Activated CD8-positive, alpha-beta memory T cell treated with anti-CD3 and anti-CD28 coated beads, Interleukin-2, amount 50 U/mL, for 4 hours (primary cell): ENCODE measurements around the gene IFT88.
A peak's percentile ranks its signal among the peaks of the same experiment; 100 is the strongest.

Source experiments
- DNase-seq: peaks from one replicate; pipeline ENCODE4 v3.0.0-alpha.2; 2020

The IFT88 gene

DNA sequence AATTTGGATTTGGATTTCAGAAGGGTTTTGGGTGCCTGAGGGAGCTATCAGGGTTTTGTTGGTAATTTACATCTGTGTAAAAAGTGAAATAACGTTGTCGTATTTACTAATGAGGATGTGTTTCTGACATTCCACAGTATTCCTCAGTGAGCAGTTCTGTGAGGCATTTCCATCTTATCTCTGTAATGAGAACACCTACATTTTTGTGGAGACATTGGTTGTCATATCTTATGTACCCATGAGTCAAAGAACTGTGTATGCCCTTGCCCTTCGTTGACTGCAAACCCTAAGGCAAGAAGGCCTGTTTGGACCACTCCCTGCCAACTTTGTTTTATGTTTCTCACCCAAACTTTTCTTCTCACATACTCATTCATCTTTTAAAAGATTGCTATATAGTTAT lies 122.3 kb downstream of the IFT88 start:
- DNase-seq: no peak

DNA sequence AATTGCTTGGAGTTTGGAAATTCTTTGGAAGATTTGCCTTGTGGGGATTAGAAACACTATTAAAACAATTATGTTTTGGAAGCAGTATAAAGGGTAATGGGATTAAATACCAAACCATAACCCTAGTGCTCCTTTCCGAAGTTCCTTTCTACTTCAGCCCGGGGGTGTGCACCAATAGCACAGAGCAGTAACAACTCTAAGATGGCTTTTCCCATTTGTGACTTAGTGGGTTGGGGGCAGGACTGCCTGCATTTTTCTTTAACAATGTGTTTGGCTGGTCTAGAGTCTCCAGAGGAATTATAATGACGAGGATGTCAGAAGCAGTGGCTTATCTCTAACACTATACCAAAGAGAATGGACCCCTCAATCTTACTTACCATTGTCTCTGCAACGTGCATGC lies 124.7 kb downstream of the IFT88 start:
- no peak for DNase-seq

DNA sequence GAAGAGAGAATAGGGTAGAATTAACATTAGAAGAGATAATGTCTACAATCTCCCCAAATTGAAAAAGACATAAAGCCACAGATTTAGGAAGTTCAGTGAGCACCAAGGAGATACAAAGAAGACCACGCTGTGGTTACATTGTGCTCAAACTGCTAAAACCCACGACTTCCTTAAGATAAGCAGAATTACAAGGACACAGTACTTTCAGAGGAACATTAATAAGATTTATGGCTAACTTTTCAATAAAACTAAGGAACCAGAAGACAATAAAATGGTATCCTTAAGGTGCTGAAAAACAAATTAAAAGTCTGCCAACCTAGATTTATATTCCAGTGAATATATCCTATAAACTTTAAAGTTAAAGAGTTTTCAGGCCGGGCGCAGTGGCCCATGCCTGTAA lies 129.1 kb downstream of the IFT88 start:
- DNase-seq: no peak

DNA sequence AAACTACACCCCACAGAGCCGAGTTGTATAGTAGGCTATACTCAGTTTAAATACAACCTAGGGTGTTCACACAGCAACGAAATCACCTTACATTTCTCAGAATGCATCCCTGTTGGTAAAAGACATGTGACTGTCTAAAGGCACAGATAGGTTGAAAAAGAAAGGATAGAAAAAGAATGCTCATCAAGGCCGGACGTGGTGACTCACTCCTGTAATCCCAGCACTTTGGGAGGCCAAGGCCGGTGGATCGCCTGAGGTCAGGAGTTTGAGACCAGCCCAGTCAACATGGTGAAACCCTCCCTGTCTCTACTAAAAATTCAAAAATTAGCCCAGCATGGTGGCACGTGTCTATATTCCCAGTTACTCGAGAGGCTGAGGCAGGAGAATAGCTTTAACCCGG lies 132.8 kb downstream of the IFT88 start:
- no peak for DNase-seq

DNA sequence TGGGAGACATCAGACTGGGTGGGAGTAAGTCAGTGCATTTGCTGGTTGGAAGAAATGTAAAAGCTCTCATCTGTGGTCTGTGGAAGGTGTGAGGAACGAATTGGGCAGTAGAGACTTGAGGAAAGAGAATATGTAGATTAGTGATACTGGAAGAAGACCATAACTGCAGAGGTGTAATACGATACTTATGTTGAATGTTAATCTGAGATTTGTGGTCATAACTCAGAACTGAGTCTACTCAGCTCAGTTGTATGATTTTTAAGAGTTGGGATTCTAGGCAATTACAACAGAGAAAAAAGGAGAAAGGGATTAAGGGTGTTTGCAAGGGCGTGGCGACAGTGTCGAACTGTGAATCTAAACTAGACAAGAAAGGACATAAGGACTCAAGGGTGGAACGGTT lies 133.3 kb downstream of the IFT88 start:
- no peak for DNase-seq

DNA sequence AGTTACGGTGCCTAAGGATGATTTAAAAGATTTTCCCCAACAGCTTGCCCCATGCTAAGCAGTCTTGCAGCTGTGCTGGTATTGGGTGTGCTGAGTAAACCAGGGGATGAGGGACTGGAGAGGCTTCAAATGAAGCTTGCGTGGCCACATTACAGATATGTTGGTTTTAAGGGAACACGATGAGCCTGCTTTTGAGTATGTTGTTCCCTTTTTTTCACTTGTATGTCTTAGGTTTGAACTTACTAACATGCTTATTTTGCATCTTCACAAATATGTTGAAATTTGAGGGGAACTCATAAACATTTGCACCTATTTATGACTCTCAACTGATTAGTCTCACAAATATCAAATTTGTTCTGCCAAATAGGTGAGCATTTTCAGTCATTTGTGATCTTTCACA lies 134.5 kb downstream of the IFT88 start:
- no peak for DNase-seq

DNA sequence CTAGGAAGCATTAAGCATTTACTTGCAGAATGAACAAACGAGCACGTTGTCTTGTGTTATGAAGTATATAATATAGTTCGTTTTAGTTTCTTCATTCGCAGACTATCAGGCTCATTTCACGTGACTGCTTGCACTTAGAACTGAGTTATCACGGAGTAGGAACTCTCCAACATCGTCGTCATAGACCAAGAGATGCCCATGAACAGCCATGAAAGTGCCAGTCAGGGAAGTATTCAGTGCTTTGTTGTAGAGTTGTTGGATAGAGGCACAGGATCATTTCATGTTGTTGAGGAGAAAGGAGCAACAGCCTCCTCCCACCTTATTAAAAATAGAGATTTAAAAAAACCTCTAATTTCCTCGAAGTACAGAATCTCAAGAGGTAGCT lies 135.6 kb downstream of the IFT88 start:
- DNase-seq: no peak

DNA sequence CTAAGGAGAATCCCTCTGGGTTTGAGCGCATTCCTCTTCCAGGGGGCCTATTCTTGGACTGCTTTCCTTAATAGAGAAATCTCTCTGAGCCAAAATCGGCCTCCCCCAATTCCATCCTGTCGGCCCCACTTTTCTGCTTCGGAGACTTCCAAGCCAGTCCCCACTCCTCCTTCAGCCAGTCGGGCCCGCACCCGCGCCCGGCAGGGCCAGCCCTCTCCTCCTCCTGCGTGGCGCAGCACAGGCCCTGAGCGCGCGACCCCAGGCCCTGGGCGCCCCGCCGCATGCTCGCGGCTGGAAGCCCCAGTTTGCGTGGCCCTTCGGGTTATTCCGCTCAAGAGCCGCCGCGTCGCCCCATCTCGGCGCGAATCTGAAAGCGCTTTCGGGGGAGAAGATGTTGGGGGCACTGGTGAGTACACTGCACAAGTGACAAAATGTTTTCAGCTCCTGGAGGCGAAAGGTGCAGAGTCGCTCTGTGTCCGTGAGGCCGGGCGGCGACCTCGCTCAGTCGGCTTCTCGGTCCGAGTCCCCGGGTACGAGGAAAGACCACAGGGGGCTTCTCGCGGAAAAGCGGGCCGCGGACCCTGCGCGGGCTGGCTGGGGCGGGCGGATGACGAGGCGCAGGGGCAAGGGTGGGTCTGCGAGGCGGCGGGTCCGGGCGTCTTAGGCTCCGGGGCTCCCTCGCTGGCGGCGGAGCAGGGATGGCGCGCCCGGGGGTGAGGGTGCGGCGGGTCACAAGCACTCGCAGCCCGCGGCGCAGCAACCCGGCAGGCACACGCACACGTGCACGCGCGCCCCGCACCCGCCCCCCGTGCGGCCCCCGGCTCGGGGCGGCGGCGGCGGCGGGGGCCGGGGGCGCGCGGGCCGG lies 136.2 kb downstream of the IFT88 start, which contains the start of gene IL17D:
IL17D (plus strand) TSS at position 785 of the 865 bp plus-strand sequence. CDS start 303 bp downstream, outside the sequence.
- DNase-seq: peak; percentile 56

DNA sequence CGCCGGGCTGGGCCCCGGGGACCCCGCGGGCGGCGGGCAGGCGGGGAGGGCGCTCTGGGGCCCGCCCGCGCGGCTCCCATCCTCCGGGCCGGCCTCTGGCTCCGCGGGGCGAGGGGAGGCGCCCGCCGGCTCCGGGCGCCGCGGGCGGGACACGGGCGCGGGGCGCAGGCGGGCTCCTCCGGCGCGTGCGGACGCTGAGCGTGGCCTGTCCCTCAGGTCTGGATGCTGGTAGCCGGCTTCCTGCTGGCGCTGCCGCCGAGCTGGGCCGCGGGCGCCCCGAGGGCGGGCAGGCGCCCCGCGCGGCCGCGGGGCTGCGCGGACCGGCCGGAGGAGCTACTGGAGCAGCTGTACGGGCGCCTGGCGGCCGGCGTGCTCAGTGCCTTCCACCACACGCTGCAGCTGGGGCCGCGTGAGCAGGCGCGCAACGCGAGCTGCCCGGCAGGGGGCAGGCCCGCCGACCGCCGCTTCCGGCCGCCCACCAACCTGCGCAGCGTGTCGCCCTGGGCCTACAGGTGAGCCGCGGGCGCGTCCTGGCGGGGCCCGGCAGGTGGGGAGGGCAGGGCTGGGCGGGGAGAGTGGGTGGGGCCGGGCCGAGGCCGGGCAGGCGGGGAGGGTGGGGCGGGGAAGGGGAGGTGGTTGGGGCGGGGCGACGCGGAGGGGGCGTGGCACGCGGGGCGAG lies 137.0 kb downstream of the IFT88 start:
- peak; percentile 75 for DNase-seq

DNA sequence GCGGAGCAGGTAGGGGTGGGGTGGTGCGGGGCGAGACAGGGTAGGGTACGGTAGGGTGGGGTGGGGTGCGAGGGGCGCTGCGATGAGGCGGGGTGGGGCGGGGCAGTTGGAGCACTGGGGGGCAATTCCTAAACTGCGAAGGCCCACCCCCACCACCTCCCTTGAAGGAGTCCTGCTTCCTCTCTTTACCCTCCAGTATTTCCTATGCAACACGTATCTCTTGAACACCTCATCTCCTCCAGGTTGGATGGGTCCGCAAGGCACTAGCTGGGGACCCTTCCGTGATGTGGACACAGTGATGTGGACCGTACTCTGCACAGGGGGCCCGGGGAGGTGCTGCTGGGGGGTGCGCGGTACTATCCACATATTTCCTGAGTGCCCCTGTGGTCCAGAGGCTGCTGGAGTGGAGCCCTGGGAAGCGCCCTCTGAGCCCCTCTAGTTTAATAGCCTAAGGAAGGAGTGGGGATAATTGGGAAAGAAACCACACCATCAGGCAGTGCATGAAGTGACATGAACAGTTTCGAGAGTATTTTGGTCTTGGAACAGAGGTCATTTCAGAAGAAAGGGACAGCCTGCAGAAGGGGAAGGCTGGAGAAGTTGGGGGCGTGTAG lies 137.6 kb downstream of the IFT88 start:
- DNase-seq: no peak

DNA sequence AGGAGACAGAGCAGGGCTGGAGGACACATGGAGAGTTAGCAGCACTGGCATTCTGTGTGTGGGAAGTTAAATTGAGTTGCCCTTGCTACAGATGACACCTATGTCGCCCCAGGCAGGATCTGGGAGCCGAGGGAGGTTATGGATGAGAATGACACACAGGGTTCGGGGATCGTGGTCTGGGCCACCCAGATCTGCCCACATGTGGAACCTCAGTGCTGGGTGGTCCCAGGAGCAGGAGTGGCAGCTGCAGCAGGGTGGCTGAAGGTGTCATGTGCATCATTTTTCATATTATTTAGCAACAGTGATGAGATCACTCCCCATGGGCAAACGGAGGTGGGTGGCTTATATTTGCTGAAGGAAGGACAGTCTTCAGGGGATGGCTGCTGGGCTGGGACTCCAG lies 139.7 kb downstream of the IFT88 start:
- no peak for DNase-seq

DNA sequence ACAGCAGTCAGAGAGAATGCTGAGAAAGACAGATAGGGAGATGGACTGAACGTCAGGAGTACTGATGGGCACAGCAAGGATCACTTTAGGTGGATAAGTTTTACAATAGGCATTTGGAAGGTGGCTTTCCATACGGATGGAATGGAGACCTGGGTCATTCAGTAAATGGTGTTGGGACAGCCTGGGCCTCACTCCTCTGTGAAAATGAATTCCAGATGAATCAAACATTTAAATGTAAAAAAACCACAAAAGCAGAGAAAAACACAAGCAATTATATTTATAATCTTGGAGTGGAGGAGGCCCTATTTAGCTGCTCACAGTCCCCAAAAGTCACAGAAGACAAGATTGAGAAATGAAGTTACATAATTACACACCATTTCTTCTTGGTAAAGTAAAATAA lies 141.3 kb downstream of the IFT88 start:
- DNase-seq: no peak

DNA sequence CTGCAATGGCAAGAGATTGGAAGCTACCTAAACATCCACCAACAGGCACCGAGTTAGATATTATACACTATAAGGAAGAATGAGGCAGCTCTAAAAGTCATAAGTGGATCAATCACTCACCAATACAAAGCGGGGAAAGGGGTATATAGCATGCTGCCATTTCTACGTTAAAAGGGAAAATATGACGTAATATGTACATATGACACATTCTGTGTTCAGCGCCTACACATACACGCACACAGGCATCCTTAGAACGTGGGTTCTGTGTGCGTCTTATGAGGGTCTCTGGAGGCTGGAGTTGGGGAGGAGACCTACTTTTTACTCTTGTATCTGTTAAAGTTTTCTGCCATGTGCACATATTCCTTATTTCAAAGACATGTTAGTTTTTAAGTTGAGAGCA lies 142.4 kb downstream of the IFT88 start:
- no peak for DNase-seq

DNA sequence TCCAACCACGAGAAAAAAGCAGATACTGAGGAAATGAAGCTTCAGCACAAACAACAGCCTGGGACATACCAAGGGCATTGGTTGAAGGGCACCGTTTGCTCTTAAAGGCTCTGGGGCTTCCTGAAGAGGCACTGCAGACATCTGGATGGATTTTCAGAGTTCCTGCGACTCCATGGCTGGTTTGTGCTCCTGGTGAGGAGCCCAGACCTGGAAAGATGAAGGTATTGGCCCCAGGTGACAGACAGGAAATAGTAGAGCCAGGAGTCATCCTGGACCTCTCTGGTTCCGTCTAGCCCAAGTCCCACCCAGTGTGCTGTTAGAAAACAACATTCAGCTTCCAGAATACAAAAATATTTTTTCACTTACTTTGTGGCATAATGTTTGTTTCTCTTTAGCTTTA lies 142.8 kb downstream of the IFT88 start:
- DNase-seq: no peak

DNA sequence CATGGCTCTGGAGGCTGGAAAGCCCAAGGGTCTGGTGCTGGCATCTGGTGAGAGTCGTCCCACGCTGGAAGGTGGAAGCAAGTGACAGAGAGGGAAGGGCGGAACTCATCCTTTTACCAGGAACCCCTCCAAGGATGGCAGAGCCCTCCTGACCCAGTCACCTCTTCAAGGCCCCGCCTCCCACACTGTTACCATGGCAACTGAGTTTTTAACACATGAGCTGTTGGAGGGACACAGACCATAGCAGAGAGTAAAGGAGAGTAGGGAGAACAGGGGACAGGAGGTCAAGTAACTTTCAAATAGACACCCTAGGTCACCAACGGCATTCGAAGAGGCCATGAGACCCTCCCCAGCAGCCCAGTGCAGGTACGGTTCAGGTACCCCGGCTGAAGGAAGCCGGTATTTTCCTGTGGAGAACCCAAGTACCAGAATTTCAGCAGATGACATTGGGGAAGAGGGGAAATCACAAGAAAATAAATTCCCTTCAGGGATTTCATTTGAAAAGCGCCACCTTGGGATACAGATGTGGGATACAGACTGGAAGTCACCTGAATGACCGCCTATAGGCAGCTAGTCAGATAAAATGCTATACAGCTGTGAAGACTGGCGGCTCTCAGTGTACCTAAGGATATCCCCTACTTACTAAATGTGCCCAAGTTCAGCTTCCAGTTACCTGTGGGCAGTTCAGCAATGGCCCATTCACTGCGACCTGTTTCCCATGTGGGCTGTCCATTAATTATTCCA lies 144.5 kb downstream of the IFT88 start:
- no peak for DNase-seq

DNA sequence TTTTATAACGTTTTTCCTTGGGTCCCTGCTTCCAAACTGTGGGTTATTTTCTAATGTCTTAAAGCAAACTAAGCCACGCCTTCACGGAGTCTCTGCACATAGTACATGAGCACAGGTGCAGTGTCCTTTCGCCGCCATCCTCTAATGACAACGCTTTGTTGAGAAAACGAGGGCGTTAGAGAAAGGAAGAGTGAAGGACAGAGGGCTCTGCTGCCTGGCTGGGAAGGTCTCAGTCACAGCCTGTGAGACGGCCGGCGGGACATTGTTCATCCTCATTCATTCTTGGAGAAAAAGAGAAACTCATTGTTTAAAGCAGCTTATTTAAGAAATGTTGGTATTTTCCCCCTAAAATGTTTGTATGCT lies 146.0 kb downstream of the IFT88 start:
- no peak for DNase-seq

DNA sequence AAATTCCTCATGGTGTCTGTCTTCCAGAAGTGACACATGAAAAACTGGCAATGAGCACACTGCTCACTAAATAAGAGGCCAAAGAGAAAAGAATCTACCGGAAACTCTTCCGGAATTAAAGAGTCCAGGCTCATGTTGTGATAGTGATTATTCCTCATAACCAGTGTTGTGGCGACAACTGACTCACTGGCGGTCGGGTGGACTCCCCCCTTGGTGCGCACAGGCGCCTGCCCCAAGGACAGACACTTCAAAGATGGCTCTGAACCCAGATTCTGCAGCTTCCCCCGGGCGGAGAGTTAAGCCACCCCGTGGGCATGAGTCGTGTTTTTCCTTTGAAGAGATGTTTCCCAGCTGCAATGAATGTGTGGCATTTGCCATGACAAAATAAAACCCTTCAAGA lies 146.8 kb downstream of the IFT88 start:
- DNase-seq: no peak

DNA sequence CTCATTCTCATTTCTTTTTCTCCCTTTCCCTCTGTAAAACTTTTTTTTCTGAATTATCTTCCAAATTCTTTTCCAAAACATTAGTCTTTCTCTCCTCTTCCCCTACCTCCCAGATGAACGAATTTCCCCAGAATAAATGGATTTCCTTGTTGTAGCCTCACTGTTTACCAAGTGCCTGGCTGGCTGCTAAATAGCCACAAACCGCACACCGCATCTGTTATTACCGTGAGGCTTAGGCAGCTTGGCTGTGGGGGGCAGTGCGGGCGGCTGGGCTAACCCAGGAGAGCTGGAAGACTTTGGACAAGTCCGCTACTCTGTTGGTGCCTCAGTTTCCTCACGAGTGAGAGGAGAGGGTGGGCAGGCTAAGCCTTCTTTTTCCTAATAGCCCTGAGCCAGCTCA lies 147.2 kb downstream of the IFT88 start:
- no peak for DNase-seq

DNA sequence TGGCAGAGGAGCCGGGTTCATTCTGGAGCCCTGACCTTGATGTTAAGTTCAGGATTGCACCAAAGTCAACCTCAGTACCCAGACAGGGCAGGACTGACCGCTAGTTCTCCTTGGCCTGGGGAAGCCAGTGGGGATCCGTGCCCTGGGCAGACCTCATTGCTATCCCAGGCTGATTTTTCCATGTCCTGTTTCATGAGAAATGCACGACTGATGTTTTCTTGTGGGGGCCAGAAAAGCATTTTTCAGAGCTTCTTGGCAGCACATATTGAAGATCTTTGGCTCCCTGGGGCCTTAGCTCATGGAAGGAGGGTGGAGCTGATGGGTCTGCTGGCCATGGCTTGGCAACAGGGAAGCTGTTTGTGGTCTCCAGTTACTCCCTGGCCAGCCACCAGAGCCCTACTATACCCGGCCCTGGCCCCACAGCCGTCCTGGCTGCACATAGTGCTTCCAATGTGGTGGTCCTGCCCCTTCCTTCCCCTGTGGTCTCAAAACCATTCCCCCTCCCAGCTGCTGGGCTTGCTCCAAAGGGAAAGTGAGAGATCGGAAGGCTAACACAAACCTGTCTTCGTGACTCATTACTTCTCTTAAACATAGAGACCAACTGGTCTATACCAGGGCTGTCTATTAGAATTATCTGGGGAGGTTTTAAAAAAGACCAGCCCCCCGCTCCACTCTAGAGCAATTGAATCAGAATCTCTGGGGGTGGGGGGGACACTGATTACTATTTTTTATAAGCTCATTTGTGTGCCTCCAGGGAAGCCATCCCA lies 147.8 kb downstream of the IFT88 start:
- no peak for DNase-seq

DNA sequence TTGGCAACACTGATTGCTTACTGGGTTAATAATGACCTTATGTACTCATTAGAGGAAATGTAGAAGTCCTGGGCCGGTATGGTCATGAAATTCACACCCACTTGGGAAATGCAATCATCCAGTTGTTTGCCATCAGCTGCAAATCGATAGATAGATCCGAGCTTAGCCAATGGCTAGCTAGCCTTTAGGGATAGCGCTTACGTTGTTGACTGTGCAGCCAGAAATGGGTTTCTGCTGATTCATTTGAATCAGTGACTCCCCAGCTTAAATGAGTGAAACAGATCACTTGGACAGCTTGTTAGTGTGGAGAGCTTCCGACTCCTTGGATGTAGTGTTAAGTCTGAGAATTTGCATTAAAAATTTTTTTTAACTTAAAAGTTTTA lies 148.4 kb downstream of the IFT88 start:
- DNase-seq: no peak

DNA sequence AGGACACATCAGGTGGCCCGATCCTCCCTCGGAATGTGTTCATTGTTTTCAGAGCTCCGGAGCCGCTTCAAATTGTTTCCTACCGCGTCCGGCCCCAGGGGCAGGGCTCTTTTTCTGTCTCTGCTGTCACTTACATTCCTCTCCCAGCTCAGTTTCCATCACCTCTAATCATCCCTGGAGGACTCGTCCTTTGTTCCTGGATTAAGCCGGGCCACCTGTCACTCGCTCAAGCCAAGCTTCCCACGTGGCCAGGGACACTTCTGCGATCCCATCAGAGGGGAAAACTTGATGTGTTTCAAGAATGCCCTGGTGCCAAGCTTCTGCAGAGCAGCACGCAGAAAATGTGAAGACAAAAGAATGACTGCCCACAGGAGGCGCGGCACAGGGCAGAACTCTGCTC lies 150.0 kb downstream of the IFT88 start:
- DNase-seq: no peak
